Activated CD4-positive, alpha-beta T cell treated with anti-CD3 and anti-CD28 coated beads, Interleukin-2, amount 50 U/mL, for 1 hour (primary cell): ENCODE data around the gene TMBIM6.

Experiments
- DNase-seq: peaks from one replicate; pipeline ENCODE4 v3.0.0-alpha.2; 2020

TMBIM6 gene

DNA sequence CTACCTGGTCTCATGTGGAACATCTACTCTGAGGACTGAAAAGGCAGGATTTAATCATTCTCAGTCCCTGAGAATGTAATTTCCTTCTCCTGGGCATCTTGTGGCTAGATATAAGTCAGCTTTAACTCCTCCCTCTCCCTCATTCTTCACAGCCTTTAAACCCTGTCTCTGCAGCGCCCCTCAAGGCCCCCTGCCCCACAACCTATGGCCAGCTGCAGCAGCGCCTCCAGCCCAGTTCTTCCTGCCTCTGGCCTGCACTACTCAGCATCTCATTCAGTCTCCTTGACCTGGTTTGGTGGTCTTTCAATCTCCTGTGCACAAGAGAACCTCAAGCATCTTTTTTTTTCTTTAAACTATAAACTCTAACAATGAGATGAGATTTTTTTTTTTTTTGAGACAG is 57.6 kb downstream of the TMBIM6 start:
- no peak for DNase-seq

DNA sequence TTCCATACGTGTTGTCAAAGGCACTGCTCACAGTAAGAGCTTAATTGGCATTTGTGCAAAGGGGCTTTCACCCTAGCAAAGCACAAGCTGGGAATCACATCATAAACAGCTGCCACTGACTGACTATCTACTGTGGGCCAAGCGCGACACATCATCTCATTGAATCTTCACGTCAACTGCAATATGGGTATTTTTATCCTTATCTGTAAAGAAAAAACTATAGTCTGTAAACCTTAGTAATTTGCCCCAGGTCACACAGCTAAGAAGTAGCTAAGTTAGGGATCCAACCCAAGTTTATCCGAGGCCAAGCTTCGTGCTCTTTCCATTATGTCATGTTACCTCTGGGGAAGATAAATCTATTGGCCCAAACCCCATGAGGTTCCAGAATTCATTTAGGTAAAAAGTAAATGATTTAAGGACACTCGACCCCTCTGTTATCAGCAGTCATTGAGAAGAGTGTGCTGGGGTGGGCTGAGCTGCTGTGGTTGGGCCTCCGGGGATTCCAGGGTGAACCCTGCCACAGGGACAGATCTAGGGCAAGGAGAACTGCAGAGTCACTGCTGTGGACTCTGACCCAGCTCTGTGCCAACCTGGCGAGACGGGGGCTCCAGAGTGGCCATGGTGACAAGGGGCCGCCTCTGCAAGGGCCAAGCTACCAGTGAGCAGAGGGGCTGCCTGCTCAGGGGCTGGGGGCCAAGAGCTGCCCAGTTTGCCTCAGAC is 59.2 kb downstream of the TMBIM6 start:
- DNase-seq = no peak

DNA sequence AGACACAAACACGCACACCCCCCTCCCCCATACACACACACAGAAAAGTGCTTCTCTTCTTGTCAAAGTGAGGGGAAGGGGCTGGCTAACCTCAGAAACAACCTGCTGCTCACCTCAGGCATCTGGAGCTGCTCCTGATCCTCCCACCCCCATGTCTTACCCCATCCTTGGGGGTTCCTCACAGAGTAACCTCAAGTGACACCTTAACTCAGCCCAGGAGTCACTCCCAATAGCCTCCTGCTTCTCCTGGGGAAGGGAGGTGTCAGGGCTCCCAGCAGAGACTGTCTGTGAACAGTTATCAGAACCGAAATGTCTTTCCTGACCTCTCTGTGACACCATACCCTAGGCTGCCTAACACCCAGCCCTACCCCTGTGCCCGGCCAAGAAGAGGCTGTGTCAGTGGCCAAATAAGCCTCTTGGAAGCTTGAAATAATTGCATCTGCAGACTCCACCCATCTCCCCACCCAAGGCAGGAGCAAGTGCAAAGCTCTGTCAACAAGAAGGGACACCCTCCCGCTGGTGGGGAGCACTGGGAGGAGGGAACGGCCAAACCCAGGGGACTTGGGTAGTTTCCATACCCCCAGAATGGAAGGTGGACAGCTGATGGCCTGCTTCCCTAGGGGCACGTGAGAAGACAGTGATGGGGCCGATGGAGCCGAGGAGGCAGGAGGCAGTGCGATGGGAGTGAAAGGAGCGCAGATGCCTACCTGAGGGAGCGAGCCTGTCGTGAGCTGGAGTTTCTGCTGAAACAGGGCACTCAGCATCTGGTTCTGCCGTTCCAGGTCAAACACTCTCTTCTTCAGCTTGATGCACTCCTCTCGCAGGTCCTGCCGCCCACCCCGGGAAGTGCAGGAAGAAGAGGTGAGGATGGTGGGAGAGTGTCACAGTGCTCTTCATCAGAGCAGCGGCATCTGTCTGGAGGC is 60.0 kb downstream of the TMBIM6 start:
- no peak for DNase-seq

DNA sequence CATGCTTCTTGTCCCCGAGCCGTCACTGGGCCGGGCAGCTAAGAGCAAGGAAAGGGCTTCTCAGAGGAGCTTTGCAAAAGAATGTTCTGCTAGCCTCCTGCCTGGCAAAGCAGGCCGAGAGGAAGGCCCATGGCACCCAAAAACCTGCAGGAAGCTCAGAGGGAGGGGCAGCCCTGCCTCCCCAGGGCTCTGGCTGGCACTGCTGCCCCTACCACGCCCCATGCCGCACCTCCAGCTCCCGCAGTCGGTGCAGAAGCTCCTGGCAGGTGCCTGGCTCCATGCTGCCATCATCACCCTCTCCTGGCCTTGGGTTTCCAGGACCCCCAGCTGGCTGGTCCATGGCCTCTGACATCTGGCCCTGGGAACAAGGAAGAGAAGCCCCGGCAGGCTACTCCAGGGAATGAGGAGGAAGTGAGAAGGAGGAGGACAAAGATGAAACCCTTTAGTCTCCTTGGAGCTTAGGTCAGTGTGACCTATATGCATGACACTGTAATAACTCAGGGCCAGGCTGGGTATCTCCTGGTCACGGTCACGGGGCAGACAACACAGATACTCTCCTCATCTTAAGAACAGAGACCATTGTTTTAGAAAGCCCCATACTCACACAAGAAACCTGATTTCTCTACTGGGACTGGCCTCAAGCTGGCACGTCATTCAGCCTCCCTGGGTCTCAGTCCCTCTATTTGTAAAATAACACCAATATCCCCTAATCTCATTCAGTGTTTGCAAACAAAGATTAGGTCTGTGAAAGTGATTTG is 62.5 kb downstream of the TMBIM6 start:
- DNase-seq = no peak

DNA sequence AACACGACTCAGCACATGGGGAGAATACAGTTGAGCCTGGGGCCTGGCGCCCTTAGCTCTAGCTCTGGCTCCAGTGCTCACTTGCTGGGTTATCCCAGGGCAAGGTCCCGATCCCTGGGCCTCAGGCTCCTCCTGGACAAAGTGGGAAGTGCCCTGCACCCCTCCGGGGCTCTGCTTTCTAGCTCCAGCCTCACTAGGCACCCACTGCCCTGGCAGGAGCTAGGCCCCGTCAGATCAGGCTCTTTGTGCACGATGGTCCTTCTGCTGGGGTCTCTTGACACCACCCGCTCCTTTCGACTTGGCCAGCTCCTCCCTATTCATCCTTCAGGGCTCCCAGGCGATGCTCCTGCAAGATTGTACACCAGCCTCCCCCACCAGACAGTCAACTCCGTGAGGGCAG is 63.5 kb downstream of the TMBIM6 start:
- DNase-seq = no peak

DNA sequence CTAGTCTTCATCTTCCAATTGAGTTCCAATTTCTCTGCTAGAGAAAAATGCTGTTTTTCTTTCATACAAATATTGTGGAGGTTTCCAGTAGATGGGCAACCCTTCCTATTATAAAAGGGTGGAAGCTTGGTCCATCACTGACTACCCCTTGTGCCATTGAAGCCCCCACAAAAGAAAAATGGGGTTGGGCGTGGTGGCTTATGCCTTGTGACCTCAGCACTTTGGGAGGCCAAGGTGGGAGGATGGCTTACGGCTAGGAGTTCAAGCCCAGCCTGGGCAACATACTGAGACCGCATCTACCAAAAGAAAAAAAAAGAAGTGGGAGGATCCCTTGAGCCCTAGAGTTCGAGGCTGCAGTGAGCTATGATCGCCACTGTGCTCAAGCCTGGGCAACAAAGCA is 64.1 kb downstream of the TMBIM6 start:
- no peak for DNase-seq

DNA sequence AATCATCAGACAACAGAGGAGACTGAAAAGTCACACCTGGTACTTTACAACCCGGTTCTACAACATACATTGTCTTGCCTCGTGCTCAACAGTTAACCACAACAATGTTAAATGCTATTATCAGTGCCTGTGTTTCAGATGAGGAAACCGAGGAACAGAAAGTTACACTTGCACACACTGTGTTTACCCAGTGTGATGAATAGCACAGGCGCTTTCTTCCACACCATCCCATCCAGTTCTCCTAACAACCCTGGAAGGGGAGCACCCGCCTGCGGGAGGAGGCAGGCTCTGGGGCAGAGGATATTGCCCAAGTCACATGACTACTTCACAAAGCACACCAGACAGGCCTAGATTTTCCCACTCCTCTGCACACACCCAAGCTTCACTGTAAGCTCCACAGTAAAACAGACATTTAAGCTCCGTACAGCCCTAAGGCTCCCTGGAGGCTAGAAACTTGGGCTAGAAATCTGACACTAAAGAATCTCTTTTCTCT is 65.0 kb downstream of the TMBIM6 start:
- DNase-seq = no peak

DNA sequence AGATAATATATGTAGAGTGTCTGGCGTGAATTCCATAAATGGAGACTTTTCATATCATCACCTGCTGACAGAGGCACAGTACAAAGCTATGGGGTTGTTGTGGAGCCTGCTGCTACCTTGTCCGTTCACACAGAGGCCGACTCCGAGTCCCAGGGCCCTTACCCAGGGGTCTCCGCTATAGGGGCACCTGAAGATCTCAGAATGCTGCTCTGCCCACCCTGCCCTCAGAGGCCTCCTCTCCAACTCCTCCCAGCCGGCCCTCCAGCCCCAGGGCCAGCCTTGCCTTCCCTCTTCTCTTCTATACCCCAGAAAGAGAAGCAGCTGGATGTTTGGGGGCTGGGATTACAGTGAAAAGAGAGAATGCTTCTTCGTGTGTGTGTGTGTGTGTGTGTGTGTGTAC is 65.5 kb downstream of the TMBIM6 start:
- no peak for DNase-seq

DNA sequence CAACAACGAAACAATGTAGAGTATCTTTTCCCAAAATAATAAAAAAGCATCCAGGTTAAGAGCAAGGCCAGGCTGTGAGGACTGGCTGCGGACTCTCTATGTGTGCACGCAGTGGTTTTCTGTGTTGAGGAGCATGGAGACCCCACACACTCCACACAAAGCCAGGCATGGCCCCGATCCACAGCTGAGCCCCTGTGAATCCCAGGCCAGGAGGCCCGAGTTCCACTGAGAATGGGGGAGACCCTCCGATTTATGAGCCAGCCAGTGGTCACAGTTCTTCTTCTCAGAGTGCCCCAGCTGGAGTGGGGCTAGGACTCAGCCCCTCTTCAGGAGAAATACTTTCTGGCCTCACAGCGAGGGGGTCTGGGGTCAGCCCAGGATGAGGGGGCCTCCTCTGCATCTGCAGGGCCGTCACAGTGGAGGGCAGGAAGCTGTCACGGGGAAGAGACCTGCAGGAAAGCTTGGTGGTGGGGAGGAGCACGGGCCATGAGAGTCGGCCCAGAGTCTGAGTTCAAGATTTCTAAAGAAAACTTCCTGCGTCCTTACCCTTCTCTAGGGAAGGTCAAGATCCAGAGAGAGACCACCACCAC is 66.7 kb downstream of the TMBIM6 start:
- DNase-seq = no peak

DNA sequence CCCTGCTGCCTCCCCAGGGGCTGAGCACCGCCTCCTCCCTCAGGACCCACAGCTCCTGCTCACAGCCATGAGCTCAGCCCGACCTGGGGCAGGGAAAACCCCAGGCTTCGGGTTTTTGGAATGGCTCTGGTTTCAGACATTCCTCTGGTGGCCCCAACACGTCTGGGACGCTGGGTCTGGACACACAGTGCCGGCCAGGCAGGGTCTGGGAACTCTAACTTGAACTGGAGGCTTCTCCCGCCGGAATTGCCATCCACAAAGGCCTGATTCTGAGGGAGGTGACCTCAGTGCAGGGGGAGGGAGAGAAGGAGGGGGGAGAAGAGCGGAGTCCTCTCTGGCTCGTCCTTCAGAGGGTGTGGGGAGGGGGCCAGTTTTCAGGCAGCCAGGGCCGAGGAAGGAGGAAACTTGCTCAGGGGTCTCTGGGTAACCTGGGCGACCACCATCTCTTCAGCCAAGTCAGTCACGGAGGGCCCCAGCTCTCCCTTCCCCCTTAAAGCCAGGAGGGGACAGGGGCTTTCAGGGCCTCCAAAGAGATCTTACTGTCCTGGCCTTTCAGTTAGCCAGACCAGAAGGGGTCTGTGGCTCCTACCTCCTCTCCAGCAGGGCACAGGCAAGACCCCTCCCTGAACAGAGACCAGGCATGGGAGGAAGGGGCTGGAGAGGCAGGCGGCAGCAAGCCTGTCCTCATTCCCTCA is 67.5 kb downstream of the TMBIM6 start:
- no peak for DNase-seq

DNA sequence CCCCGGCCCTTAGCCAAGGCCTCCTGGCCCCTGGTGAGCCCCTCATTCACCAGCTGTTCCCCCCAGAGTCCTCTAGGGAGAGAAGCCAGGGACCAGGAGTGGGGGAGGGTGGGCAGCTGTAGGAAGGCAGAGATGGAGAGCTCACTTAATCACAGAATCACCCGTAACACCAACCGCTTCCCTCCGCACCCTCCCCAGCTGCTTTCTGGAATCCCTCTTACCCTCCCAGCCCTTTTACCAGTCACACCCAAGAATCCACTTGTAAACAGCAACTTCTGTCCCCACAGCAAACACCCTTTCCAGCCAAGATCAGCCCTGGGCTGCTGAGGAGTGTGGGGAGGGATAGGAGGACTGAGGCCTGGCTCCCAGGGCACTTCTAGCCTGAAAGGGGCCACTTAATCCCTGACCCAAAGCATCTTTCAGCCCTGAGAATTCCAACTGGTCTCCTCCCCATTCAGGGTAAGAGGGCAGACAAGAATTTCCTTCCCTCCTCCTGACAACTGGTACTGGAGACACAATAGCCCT is 68.1 kb downstream of the TMBIM6 start:
- DNase-seq = no peak

DNA sequence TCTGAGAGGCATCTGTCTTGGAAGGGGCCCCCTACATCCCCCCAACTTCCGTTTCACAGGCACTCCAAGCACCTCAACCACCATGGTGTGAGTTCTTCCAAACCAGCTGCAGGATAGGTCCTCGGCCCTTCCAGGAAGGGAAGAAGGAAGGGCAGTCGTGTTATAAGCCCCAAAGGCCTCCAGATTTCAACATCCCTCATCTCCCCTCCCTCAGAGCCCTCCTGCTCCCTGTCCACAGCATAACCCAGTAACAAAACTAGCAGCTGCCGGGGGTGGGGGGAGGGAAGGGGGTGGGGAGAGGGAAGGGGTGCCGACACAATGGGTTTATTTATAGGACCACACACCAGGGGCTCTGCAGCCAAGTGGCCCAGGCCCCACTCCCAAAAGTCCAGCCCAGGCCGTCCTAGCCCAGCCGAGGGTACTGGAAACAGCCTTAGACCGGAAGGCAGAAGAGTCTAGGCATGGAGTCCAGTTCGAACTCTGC is 68.6 kb downstream of the TMBIM6 start:
- no peak for DNase-seq

DNA sequence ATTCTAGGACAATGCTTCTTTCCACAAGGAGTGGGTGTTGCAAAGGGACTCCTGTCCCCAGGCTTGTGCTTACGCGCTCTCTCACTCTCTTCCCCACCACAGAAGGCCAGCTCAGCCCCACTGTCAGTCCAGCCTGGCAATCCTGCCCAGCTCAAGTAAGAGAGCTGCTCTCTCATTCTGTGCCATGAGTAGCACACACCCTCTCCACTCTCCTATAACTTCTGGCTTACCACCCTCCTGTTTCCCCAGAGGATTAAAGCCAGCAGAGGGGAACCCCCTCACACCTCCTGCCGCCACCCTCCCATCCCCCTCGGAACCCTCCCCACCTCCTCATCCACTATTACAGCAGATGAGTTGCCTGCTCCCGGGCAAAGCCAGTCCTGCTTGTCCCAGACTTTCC is 69.8 kb downstream of the TMBIM6 start:
- no peak for DNase-seq

DNA sequence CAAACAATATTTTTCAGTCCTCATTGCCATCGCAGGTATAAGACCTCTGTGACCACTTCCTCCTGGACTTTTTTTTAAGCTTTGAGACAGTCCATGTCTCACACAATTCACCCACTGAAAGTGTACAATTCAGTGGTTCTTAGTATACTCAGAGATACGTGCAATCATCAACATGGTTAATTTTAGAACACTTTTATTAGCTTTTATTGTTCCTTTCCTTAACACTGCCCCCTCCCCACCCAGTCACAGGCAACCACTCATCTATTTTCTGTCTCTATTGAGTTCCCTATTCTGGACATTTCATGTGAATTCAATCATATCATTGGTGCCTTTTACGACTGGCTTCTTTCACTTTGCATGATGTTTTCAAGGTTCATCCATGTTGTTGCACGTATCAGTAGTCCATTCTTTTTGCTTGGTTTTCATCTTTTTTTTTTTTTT is 70.6 kb downstream of the TMBIM6 start:
- DNase-seq = no peak

DNA sequence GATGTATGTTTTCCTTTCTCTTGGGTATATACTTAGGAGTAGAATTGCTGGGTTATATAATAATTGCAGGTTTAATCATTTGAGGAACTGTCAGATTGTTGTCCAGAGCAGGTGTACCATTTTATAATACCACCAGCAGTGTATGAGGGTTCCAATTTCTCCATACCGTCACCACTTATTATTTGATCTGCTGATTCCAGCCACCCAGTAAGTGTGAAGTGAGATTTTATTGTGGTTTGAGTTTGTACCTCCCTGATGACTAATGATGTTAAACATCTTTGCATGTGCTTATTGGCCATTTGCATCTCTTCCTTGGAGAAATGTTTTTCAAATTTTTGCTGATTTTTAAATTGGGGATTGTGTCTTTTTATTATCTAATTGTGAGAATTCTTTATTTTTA is 71.8 kb downstream of the TMBIM6 start:
- DNase-seq = no peak
